ENCODE data around the gene SIRT3.

The SIRT3 gene

GRCh38 chr11:215581-216037 lies 20.5 kb downstream of the SIRT3 start:
- no peak for DNase-seq (ENCODE audit: low spot score)

GRCh38 chr11:214083-214482 lies 22.1 kb downstream of the SIRT3 start:
- DNase-seq (ENCODE audit: low spot score) = no peak

- no peak for DNase-seq (ENCODE audit: low spot score)
These were observed 23.0 kb downstream of the SIRT3 start for GRCh38 chr11:213111-213510.

- DNase-seq (ENCODE audit: low spot score) = no peak
These were observed 23.7 kb downstream of the SIRT3 start for GRCh38 chr11:212150-213100.

GRCh38 chr11:211741-212140 lies 24.4 kb downstream of the SIRT3 start:
- no peak for DNase-seq (ENCODE audit: low spot score)

DNA sequence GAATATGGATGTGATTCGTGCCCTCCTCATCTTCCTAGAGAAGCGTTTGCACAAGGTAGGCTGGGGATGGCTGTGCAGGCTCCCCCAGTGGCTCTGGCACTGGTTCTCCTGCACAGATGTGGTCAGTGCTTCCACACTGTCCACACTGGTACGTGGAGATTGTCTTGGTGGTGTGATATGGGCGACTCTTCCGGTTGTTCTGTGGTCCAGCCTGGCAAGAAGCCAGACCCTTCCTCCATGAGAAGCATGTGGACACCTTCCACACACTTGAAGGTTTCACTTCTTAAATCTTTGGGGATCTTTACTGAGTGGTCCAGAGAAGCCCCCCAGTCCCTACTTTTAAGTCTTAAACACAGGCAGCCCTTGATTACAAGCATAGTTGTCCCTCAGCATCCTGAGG lies 24.8 kb downstream of the SIRT3 start:
- DNase-seq (ENCODE audit: low spot score) = no peak

- no peak for DNase-seq (ENCODE audit: low spot score)
These were observed 25.4 kb downstream of the SIRT3 start for GRCh38 chr11:210803-211180.

DNA sequence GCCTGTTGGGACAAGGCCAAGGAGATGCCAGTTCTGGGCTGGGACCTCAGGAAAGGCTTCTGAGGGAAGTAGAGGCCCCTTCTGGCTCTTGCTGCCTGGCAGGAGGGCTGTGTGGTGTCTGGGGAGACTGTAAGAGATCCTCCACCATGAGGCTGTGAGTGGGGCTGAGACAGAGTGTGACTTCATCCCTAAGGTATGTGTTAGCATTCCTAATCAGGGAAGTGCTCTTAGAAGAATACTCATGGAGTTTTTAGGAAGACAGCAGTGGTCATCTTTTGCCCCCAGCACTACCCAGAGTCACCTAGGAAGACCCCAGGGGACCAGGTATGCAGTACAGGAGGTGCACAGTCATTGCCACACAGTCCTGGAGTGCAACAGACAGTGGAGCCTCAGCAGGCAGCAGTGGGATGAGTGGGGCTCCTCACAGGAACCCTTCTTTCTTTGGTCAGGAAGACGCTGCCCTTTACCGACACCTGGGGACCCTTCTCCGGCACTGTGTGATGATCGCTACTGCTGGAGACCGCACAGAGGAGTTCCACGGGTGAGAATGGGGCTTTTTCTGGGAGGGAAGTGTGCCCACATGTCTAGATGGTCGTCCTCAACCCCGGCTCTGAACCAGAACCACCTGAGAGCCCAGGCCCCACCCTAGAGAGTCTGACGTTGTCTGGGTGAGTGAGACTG lies 25.9 kb downstream of the SIRT3 start:
- DNase-seq (ENCODE audit: low spot score) = no peak

DNA sequence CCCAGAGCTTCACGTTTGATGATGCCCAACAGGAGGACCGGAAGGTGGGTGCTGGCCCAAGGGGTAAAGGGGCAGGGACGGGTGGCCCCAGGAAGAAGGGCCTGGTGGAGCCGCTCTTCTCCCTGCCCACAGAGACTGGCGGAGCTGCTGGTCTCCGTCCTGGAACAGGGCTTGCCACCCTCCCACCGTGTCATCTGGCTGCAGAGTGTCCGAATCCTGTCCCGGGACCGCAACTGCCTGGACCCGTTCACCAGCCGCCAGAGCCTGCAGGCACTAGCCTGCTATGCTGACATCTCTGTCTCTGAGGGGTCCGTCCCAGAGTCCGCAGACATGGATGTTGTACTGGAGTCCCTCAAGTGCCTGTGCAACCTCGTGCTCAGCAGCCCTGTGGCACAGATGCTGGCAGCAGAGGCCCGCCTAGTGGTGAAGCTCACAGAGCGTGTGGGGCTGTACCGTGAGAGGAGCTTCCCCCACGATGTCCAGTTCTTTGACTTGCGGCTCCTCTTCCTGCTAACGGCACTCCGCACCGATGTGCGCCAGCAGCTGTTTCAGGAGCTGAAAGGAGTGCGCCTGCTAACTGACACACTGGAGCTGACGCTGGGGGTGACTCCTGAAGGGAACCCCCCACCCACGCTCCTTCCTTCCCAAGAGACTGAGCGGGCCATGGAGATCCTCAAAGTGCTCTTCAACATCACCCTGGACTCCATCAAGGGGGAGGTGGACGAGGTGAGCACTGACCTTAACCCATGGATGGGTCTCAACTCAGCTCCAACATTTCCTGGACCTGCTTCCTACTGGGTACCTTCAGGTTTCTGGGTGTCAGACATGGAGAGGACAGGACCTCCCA lies 26.6 kb downstream of the SIRT3 start:
- no peak for DNase-seq (ENCODE audit: low spot score)

GRCh38 chr11:208917-209260 lies 27.3 kb downstream of the SIRT3 start:
- DNase-seq (ENCODE audit: low spot score) = no peak

- peak; percentile 77 for DNase-seq (ENCODE audit: low spot score)
These were observed 27.8 kb downstream of the SIRT3 start for GRCh38 chr11:208181-208916.

DNA sequence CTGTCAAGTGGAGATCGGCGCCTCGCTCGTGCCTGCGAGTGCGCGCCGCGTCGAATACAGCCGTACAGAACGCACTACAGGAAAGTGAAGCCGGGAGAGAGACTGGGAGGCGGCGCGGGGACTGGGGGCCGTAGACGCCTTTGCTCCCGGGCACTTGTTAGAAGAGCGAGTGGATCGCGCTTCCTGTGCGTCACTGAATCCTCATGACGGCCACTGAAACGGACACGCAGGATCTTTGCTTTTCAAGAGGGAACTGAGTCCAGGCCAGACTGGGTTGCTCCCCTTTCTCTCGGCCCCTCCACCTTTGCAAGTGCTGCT lies 28.3 kb downstream of the SIRT3 start:
- no peak for DNase-seq (ENCODE audit: low spot score)

DNA sequence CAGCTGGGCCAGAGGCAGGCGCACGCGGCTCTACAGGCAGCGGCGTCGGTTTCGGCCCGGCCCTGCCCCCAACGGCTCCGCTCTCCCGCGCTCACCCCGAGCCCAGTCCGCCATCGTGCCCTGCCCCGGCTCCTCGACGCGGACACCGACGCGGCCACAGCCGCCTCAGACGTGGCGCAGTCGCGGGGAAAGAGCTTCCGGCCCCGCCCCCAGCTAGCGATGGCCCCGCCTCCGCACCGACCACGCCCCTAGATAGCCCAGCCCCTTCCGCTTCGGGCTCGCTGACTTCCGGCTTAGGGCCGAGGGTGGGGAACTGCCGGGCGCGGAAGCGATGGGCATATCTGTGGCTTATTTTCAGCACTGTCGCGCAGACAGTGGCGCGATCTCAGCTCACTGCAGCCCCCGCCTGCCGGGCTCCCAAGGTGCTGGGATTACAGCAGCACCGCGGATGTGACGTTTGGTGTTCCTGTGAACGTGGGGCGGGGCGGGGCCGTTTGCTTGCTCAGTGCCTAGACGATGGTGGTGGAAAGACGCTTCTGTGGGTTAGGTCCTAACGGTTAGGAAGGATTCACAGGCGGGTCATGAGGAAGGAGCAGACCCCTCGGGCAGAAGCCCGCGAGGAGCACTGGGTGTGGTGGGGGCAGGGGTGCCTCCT lies 28.8 kb downstream of the SIRT3 start, which contains the start of the genes BET1L and RIC8A:
TSS of gene BET1L (minus strand) at position 192 of the 655 bp plus-strand sequence. CDS start at position 114, 78 bp downstream.
TSS of gene RIC8A (plus strand) at position 501 of the 655 bp plus-strand sequence. CDS start 1,147 bp downstream, outside the sequence.
- peak; percentile 96 for DNase-seq (ENCODE audit: low spot score)

DNA sequence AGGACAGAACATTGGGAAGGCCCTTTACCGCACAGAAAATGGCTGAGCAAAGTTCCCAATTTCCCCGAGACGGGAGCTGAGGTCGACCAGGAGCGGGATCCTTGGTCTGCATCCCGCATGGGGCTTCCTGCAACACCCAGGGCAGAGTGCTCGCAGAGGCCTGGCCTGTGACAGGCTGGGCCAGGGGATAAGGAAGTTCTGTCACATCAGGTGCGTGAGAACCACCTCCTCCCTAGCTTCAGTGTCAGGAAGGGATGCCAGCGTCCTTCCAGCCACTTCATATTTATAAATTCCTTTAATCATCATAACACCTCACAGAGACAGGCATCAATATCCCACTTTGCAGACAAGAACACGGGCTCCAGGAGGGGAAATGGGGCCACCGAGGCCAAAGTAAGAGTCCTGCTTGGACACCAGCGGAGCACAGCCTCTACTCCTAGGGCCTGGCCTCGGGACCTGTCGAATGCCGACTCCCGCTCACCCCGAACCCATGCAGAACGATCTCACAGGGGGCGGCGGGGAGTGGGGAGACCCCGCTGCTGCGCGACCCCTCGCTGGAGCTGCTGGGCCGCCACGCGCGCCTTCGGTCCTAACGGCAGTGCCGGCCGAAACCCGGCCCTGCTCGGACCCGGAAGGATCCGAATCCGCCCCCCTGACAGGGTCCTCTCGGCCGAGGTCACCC lies 29.5 kb downstream of the SIRT3 start:
- no peak for DNase-seq (ENCODE audit: low spot score)

GRCh38 chr11:206002-206384 lies 30.1 kb downstream of the SIRT3 start:
- DNase-seq (ENCODE audit: low spot score) = no peak

DNA sequence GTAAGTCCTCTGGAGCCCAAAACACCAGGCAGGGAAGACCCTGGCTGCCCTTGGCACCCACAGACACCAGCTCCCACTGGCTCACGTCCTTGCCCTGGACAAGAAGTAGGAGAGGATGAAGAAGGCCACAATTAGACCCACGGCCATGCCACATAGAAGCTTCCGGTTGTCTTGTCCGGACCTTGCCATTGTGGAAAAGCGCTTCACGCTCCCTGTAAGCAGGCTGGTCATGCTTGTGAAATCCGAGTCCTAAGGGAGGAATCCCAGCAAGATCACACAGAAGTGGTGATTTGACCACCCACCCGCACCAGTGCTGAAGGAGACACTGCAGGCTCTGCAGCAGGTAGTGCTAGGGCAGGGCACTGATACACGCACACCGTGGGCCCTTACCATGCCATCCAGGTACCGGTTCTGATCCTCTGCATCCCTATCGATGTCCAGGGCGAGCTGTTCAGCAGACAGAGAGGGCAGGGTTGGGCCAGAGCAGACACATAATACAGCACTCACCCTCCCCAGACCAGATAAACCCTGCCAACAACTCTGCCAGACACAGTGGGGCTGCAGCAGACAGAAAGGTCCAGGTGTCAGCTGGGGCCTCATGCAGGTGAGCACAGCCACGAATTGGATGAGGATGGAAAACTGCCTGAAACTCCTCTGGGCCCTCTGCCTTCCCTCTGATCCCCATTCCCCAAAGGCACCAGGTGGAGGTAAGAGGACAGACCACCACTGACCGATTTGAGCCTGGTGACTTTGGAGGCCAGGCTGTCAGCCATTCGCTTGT lies 30.7 kb downstream of the SIRT3 start:
- DNase-seq (ENCODE audit: low spot score) = no peak

- no peak for DNase-seq (ENCODE audit: low spot score)
These were observed 31.5 kb downstream of the SIRT3 start for GRCh38 chr11:204587-205109.

DNA sequence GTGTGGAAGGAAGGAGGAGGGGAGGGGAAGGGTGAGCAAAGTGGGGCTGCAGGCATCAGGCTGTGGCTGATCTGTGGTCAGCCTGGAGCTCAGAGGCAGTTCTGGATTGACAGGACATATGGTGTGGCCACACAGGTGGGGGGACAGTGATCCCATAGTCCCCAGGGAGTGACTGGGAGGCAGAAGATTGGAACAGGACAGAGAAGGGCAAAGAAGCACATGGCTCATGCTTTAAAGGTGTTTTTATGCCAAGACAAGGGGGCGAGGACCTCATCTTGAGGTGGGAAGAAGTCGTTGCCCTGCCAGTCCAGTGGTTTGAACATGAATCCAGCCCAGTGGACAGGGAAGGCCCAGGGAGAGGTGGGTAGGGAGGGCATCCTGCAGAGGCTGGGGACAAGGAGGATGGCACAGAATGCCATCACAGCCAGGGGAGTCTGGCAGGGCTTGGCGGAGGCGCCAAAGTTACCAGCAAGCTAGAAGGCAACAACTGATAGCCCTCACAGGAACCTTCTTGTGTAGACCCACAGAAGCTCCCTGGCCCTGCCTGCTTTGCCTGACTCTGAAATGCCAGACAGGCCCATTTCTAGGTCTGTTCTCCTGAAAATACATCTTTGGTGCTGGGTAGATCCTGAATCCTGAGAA lies 32.1 kb downstream of the SIRT3 start:
- no peak for DNase-seq (ENCODE audit: low spot score)
